Suprapubic skin (tissue), 4 donors: ENCODE data around the gene DDAH2. TPM values are rescaled to one million over a fixed set of nuclear protein-coding genes. Genes with fewer than 3 reads are reported as not detected.

Experiments used
- DNase-seq, 2 donors: peaks; one replicate each; pipeline ENCODE4 v3.0.0-alpha.2; 2019; ENCODE audit warnings: low spot score in 2 of 2
- H3K27ac ChIP-seq: fragments of 200-600 bp; sonication (generic); one replicate; pipeline ENCODE4 v1.5.1; 2019
- H3K27me3 ChIP-seq: fragments of 200-600 bp; sonication (generic); one replicate; pipeline ENCODE4 v1.5.1; 2019
- H3K36me3 ChIP-seq: fragments of 200-600 bp; sonication (generic); one replicate; pipeline ENCODE4 v1.5.1; 2019
- H3K4me1 ChIP-seq: fragments of 200-600 bp; sonication (generic); one replicate; pipeline ENCODE4 v1.5.1; 2019
- H3K4me3 ChIP-seq: fragments of 200-600 bp; sonication (generic); one replicate; pipeline ENCODE4 v1.5.1; 2019; ENCODE audit warnings: mild to moderate bottlenecking
- H3K9me3 ChIP-seq: fragments of 200-600 bp; sonication (generic); one replicate; pipeline ENCODE4 v1.5.1; 2019
- CTCF ChIP-seq, 2 donors: fragments of 200-600 bp in 1 of 2; fragments of 450-650 bp in 1 of 2; sonication (generic) in 1 of 2; IDR thresholded peaks; one replicate each; pipeline ENCODE4 v1.5.1; 2016 to 2019; ENCODE audit warnings: antibody characterized with exemption in 2 of 2, mild to moderate bottlenecking in 1 of 2, moderate library complexity in 1 of 2
- EP300 ChIP-seq: sonication (generic); formaldehyde crosslinking; IDR thresholded peaks from one replicate; pipeline ENCODE4 v1.6.1; 2017; ENCODE audit warnings: antibody characterized with exemption
- POLR2A ChIP-seq, 2 donors: fragments of 450-650 bp; IDR thresholded peaks; one replicate each; pipeline ENCODE4 v1.6.1; 2017; ENCODE audit warnings: antibody characterized with exemption in 2 of 2, mild to moderate bottlenecking in 2 of 2, moderate library complexity in 2 of 2
- POLR2AphosphoS5 ChIP-seq, 3 donors: sonication (generic); formaldehyde crosslinking; IDR thresholded peaks; one replicate each; pipeline ENCODE4 v1.6.1; 2017; ENCODE audit warnings: antibody characterized with exemption in 3 of 3
- WGBS: methylation state at CpG from one replicate; pipeline ENCODE4 v1.1.5; 2018; 5-methylcytosine and 5-hydroxymethylcytosine counted together
- total RNA-seq, 4 donors: library from RNA; depleted of rRNA; stranded (reverse); fragments of >200 nt; gene quantifications; one replicate each; pipeline ENCODE4 v1.1.0, GENCODE V29; 2016

Gene DDAH2
- total RNA-seq, 4 donors from 2014 or later = 66.8 to 84.2 (median 68.3) TPM

GRCh38 chr6:31692353-31692752 is 36.7 kb downstream of the DDAH2 start:
- TF ChIP-seq EP300 (no peak), CTCF (IDR thresholded peaks at IDR 0.05) (no peak)
- Histone ChIP-seq H3K9me3 (no peaks in the 10 kb centered on the region), H3K27ac (no peak overlapping the region), H3K36me3 (peaks cover 98% of the 10 kb centered on the region), H3K4me3 (no peak overlapping the region), H3K27me3 (no peaks in the 10 kb centered on the region), H3K4me1 (no peaks in the 10 kb centered on the region)
- 82% methylated on average over 4 of the region's 4 CpGs for WGBS
- no peak for DNase-seq

- Histone ChIP-seq H3K27ac (no peak overlapping the region), H3K4me3 (no peak overlapping the region), H3K9me3 (no peaks in the 10 kb centered on the region), H3K36me3 (peaks cover 98% of the 10 kb centered on the region), H3K4me1 (no peaks in the 10 kb centered on the region), H3K27me3 (no peaks in the 10 kb centered on the region)
- TF ChIP-seq EP300 (no peak), CTCF (IDR thresholded peaks at IDR 0.05) (no peak), POLR2A (IDR thresholded peaks at IDR 0.05) (no peak), POLR2AphosphoS5 (IDR thresholded peaks at IDR 0.05) (no peak)
- DNase-seq = no peak
- 95% methylated on average over 9 of the region's 12 CpGs for WGBS
Measured at GRCh38 chr6:31691564-31692108, 37.5 kb downstream of the DDAH2 start.

GRCh38 chr6:31691078-31691463 is 38.0 kb downstream of the DDAH2 start:
- no peak for TF ChIP-seq POLR2A (IDR thresholded peaks at IDR 0.05)
- TF ChIP-seq EP300 = no peak
- TF ChIP-seq POLR2AphosphoS5 (IDR thresholded peaks at IDR 0.05) = no peak
- TF ChIP-seq CTCF (IDR thresholded peaks at IDR 0.05) = no peak
- WGBS = 94% methylated on average over 6 of the region's 6 CpGs
- H3K4me1 ChIP-seq = no peaks in the 10 kb centered on the region
- no peaks in the 10 kb centered on the region for H3K9me3 ChIP-seq
- no peak overlapping the region for H3K27ac ChIP-seq
- H3K4me3 ChIP-seq = no peak overlapping the region
- DNase-seq = no peak
- no peaks in the 10 kb centered on the region for H3K27me3 ChIP-seq
- peaks cover 98% of the 10 kb centered on the region for H3K36me3 ChIP-seq

- 65% methylated on average over 10 of the region's 10 CpGs for WGBS
- H3K9me3 ChIP-seq = no peaks in the 10 kb centered on the region
- no peaks in the 10 kb centered on the region for H3K27me3 ChIP-seq
- no peaks in the 10 kb centered on the region for H3K4me1 ChIP-seq
- TF ChIP-seq POLR2A (IDR thresholded peaks at IDR 0.05) (no peak), EP300 (no peak), POLR2AphosphoS5 (IDR thresholded peaks at IDR 0.05) (no peak), CTCF (IDR thresholded peaks at IDR 0.05) (no peak)
- H3K4me3 ChIP-seq = no peak overlapping the region
- DNase-seq = no peak
- peaks cover 99% of the 10 kb centered on the region for H3K36me3 ChIP-seq
- H3K27ac ChIP-seq = no peak overlapping the region
Measured at GRCh38 chr6:31690231-31691077, 38.6 kb downstream of the DDAH2 start.

- TF ChIP-seq POLR2A (IDR thresholded peaks at IDR 0.05) = no peak
- no peak for DNase-seq
- peaks cover 90% of the 10 kb centered on the region for H3K36me3 ChIP-seq
Measured at GRCh38 chr6:31689249-31690110, 39.6 kb downstream of the DDAH2 start.

More at GRCh38 chr6:31689249-31690110, 39.6 kb downstream of the DDAH2 start:
- WGBS = 67% methylated on average over 8 of the region's 11 CpGs
- Histone ChIP-seq H3K9me3 (no peaks in the 10 kb centered on the region), H3K4me1 (no peaks in the 10 kb centered on the region), H3K27ac (no peak overlapping the region), H3K4me3 (no peak overlapping the region), H3K27me3 (no peaks in the 10 kb centered on the region)
